Measurements from ENCODE around the gene ERP27.

DNA sequence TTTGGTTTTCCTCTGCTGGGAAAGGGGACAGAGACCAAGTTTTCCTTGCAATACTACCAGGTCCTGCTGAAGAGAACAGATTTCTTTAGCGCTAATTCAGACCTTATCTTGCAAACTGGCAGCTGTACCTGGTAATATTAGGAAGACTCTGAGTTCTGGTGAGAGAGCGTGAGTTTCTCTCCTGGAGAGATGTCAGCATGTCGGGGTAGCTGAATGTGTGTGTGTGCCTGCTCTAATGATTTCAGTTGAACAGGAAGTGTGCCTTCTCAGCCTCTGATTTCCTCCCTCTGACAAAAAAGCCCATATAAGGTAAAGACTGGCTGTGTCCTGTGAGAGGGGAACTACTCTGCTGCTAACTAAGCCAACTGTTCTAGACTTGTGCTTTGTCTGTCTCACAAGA is 10.3 kb upstream of the ERP27 start:
- TF ChIP-seq, protein P1, sequence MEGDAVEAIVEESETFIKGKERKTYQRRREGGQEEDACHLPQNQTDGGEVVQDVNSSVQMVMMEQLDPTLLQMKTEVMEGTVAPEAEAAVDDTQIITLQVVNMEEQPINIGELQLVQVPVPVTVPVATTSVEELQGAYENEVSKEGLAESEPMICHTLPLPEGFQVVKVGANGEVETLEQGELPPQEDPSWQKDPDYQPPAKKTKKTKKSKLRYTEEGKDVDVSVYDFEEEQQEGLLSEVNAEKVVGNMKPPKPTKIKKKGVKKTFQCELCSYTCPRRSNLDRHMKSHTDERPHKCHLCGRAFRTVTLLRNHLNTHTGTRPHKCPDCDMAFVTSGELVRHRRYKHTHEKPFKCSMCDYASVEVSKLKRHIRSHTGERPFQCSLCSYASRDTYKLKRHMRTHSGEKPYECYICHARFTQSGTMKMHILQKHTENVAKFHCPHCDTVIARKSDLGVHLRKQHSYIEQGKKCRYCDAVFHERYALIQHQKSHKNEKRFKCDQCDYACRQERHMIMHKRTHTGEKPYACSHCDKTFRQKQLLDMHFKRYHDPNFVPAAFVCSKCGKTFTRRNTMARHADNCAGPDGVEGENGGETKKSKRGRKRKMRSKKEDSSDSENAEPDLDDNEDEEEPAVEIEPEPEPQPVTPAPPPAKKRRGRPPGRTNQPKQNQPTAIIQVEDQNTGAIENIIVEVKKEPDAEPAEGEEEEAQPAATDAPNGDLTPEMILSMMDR (IDR thresholded peaks at IDR 0.05): no peak
- no peak for TF ChIP-seq POLR2A (IDR thresholded peaks at IDR 0.05; ENCODE audit: low read depth)
- no peak for TF ChIP-seq EP300 (IDR thresholded peaks at IDR 0.05)
- TF ChIP-seq POLR2AphosphoS5 (IDR thresholded peaks at IDR 0.05): peak; percentile 70 to 81
